OCI-LY3 (cell line): ENCODE data around the gene MYO1E.

Source experiments
- CTCF ChIP-seq: fragments of 200-600, 300-600 bp; sonication (generic); IDR thresholded peaks from 2 replicates; pipeline ENCODE4 v1.5.1; 2014; ENCODE audit warnings: antibody characterized with exemption, low read length, low read depth
- EZH2phosphoT487 ChIP-seq: fragments of 200-600 bp; shearing (Covaris generic); IDR thresholded peaks from 2 replicates; pipeline ENCODE4 v1.6.1; 2018; ENCODE audit warnings: antibody characterized with exemption, mixed run types, low read depth

DNA sequence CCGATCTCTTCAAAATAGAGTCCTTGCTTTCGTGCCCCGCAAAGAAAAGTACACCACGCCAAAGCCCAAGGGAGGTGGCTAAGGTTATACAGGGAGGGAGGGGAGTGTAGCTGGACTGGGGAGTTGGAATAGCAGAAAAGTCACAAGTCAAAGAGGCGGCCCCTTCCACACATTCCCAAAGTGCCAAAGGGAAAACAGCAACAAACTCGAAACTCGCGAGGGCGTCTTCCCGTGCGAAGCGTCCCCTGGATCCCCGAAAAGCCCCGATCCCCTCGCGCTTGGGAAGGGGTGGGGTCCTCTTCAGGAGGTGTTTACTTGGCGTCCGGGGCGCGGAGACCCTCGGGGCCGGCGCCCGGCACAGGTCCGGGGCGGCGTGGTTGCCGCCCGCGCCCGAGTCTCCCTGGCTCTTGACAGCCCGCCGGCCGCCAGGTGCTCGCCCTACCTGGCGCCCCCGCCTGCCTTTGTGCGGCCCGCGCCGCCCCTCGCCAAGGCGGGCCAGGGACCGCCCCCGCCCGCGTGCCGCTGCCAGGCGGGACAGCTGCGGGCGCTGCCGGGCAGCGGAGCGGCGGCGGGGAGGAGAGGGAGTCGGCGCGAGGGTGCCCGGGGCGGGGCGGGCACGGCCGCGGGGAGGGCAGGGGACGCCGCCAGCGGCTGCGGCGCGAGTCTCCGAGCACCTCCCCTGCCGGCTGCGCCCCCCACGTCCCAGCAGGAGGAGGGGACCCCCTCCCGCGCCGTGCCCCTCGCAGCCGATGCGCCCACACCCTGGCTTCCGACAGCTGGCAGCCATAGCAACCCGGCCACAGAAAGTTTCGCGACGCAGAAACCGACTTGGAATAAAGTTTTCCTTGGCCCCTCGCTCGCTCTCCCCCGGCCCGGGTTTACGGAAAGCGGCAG, 966 bp downstream of the MYO1E start:
- TF ChIP-seq CTCF (no peak), EZH2phosphoT487 (0 out of 2 replicates have a peak, but pooled peaks have one; percentile 24)
